Tibial nerve (tissue), 4 donors: Measurements from ENCODE around the gene LIN7A. TPM values are rescaled to one million over a fixed set of nuclear protein-coding genes. Genes with fewer than 3 reads are reported as not detected.

Experiments used
- DNase-seq, 2 donors: peaks; one replicate each; pipeline ENCODE4 v3.0.0-alpha.2; 2019; ENCODE audit warnings: low spot score in 2 of 2
- H3K27ac ChIP-seq, 4 donors: fragments of 200-600 bp; sonication (generic) in 3 of 4; one replicate each; pipeline ENCODE4 v1.5.1; 2017 to 2019; ENCODE audit warnings: mild to moderate bottlenecking in 1 of 4
- H3K27me3 ChIP-seq, 2 donors: fragments of 200-600 bp; sonication (generic) in 1 of 2; one replicate each; pipeline versions ENCODE4 v1.5.1 to v1.6.0; 2017 to 2019
- H3K36me3 ChIP-seq, 3 donors: fragments of 200-600 bp; sonication (generic); one replicate each; pipeline ENCODE4 v1.5.1; 2018 to 2019
- H3K4me1 ChIP-seq, 4 donors: fragments of 200-600 bp; sonication (generic) in 3 of 4; one replicate each; pipeline ENCODE4 v1.5.1; 2017 to 2019
- H3K4me3 ChIP-seq, 4 donors: fragments of 200-600 bp; sonication (generic) in 3 of 4; one replicate each; pipeline ENCODE4 v1.5.1; 2017 to 2019; ENCODE audit warnings: mild to moderate bottlenecking in 1 of 4, moderate library complexity in 1 of 4
- H3K9me3 ChIP-seq, 4 donors: fragments of 200-600 bp; sonication (generic) in 3 of 4; one replicate each; pipeline ENCODE4 v1.5.1; 2017 to 2019
- CTCF ChIP-seq, 5 experiments: fragments of 200-600 bp in 3 of 5; fragments of 450-650 bp in 2 of 5; sonication (generic) in 3 of 5; IDR thresholded peaks; one replicate each; pipeline ENCODE4 v1.5.1; 2016 to 2019; ENCODE audit warnings: antibody characterized with exemption in 5 of 5, mild to moderate bottlenecking in 3 of 5, moderate library complexity in 2 of 5
- EP300 ChIP-seq, 2 donors: sonication (generic); formaldehyde crosslinking; IDR thresholded peaks; one replicate each; pipeline ENCODE4 v1.6.1; 2017; ENCODE audit warnings: antibody characterized with exemption in 2 of 2, mild to moderate bottlenecking in 1 of 2
- POLR2A ChIP-seq, 2 donors: fragments of 450-650 bp; IDR thresholded peaks; one replicate each; pipeline ENCODE4 v1.6.1; 2017; ENCODE audit warnings: antibody characterized with exemption in 2 of 2, mild to moderate bottlenecking in 2 of 2, moderate library complexity in 2 of 2
- WGBS, 2 donors: methylation state at CpG; one replicate each; pipeline ENCODE4 v1.1.5; 2018; 5-methylcytosine and 5-hydroxymethylcytosine counted together
- total RNA-seq, 4 donors: library from RNA; depleted of rRNA; stranded (reverse); fragments of >200 nt; gene quantifications; one replicate each; pipeline ENCODE4 v1.1.0, GENCODE V29; 2016

LIN7A gene
- total RNA-seq, 4 donors from 2014 or later, result 6.5 to 16.8 (median 7.9) TPM

DNA sequence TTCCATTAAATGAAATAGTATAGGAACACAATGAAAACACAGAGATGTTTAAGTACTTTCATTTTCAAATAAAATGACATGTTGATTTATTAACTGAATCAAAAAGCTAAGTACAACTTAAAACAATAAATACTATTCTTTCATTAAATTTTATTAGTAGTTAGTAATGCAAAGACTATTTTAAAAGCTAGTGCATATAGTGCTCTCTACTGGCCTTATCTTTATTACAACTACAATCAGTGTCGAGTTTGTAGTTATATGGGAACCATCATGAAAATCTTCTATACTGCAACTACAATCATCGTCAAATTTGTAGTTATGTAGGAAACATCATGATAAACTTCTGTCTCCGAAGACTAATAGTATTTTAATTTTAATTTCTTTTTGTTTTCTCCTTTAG, 8.9 kb upstream of the LIN7A start:
- Histone ChIP-seq H3K4me3 (no peak overlapping the region), H3K27ac (no peak overlapping the region), H3K4me1 (no peaks in the 10 kb centered on the region), H3K27me3 (no peaks in the 10 kb centered on the region), H3K9me3 (no peaks in the 10 kb centered on the region), H3K36me3 (no peaks in the 10 kb centered on the region)
- TF ChIP-seq POLR2A (IDR thresholded peaks at IDR 0.05) (no peak), EP300 (IDR thresholded peaks at IDR 0.05) (no peak), CTCF (IDR thresholded peaks at IDR 0.05) (no peak)
- no peak for DNase-seq
- 62 to 72% methylated on average over 3 of the region's 3 CpGs for WGBS, 2 donors

- peaks cover 0 to 12% (median 3%) of the 10 kb centered on the region in 4 donors for H3K4me1 ChIP-seq
- H3K4me3 ChIP-seq, result no peak overlapping the region
- H3K27me3 ChIP-seq, result no peaks in the 10 kb centered on the region
- no peak overlapping the region for H3K27ac ChIP-seq
- TF ChIP-seq CTCF (IDR thresholded peaks at IDR 0.05) (no peak), POLR2A (IDR thresholded peaks at IDR 0.05) (no peak), EP300 (IDR thresholded peaks at IDR 0.05) (no peak)
- no peaks in the 10 kb centered on the region for H3K36me3 ChIP-seq
- H3K9me3 ChIP-seq, result no peaks in the 10 kb centered on the region
- DNase-seq, result no peak
Observed at GRCh38 chr12:80943338-80943737, 5.6 kb upstream of the LIN7A start.

- Histone ChIP-seq H3K9me3 (no peaks in the 10 kb centered on the region), H3K4me3 (no peak overlapping the region), H3K27ac (no peak overlapping the region), H3K4me1 (peaks cover 0 to 16% (median 3%) of the 10 kb centered on the region in 4 donors), H3K27me3 (no peaks in the 10 kb centered on the region), H3K36me3 (no peaks in the 10 kb centered on the region)
- DNase-seq, result no peak
- 76 to 81% methylated on average over 1 of the region's 1 CpG for WGBS, 2 donors
- no peak for TF ChIP-seq CTCF (IDR thresholded peaks at IDR 0.05)
- TF ChIP-seq EP300 (IDR thresholded peaks at IDR 0.05), result no peak
- no peak for TF ChIP-seq POLR2A (IDR thresholded peaks at IDR 0.05)
Observed at GRCh38 chr12:80941916-80942315, 4.2 kb upstream of the LIN7A start.

DNA sequence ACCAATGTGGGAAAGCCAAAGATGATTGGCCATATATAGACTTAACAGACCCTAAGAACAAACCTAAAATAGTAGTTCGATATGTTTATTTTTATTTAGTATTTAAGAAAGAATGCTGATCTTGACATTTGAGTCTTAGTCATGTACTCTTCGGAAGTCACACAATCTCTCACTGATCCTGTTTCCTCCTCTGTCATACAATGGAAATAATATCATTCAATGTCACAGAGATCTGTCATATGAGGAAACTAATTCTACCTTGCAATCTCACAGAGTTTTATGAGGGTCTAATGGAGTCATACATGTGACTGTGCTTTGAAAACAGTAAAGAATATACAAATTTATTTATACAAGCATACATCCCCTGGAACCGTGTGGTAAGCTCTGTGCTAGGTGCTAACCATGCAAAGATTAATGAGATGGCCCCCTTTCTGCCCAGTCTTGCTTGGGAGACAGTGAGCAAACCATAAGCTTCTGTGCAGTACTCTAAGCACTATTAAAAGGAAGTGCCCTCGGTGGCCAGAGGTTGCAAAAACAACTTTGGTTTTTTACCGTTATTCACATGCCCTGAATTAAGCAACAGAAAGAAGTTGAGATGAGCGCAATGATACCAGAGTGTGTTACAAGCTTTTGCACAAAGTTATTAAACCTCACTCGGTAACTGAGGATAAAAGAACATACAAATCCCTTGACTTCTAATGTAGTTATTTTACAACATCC, 1.7 kb upstream of the LIN7A start:
- no peak for DNase-seq
- H3K4me1 ChIP-seq, result peaks cover 0 to 23% (median 3%) of the 10 kb centered on the region in 4 donors
- peak overlapping the region in 1 of 4 donors; percentile 1 for H3K27ac ChIP-seq
- whole genome bisulfite sequencing, 2 donors, result 67 to 68% methylated on average over 7 of the region's 7 CpGs
- no peaks in the 10 kb centered on the region for H3K27me3 ChIP-seq
- TF ChIP-seq EP300 (IDR thresholded peaks at IDR 0.05) (no peak), CTCF (IDR thresholded peaks at IDR 0.05) (no peak), POLR2A (IDR thresholded peaks at IDR 0.05) (no peak)
- H3K9me3 ChIP-seq, result no peaks in the 10 kb centered on the region
- H3K4me3 ChIP-seq, result no peak overlapping the region
- no peaks in the 10 kb centered on the region for H3K36me3 ChIP-seq

DNA sequence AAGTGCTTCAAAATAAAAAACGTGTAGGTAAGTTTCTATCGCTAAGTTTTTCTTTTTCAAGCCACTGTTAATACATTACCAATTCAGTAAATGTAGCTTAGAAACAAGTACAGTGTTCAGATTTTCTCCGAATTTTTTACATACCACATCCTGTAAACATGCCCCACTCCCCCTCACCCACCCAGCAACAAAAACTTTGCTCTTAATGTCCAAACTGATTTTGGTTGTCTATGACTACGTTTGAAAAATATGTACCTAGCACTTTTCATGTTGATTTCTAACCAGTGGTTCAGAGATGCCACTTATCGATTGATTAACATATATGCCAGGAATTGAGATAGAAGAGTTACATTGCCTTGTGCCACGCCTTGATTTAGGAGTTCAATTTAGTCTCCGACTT, 663 bp upstream of the LIN7A start:
- Histone ChIP-seq H3K9me3 (no peaks in the 10 kb centered on the region), H3K27me3 (no peaks in the 10 kb centered on the region), H3K36me3 (no peaks in the 10 kb centered on the region), H3K4me3 (peak overlapping the region in 1 of 4 donors; percentile 87), H3K4me1 (peaks cover 0 to 23% (median 3%) of the 10 kb centered on the region in 4 donors), H3K27ac (no peak overlapping the region)
- TF ChIP-seq POLR2A (IDR thresholded peaks at IDR 0.05), result no peak
- no peak for TF ChIP-seq EP300 (IDR thresholded peaks at IDR 0.05)
- no peak for TF ChIP-seq CTCF (IDR thresholded peaks at IDR 0.05)
- no peak for DNase-seq
- WGBS, 2 donors, result 63 to 70% methylated on average over 7 of the region's 7 CpGs
